Activated naive CD8-positive, alpha-beta T cell treated with anti-CD3 and anti-CD28 coated beads, Interleukin-2, amount 10 ng/mL, durations not matched to agents 7 days and 5 days (primary cell): ENCODE data around the gene NANOS1. TPM values are rescaled to one million over a fixed set of nuclear protein-coding genes. Genes with fewer than 3 reads are reported as not detected.

Experiments used
- ATAC-seq: fragments of 150-1000 bp; cut with Tn5 transposase; one replicate; pipeline ENCODE4 v1.10.0; 2021; ENCODE audit warnings: low read depth, moderate library complexity
- POLR2A ChIA-PET: fragments of 350-600 bp; sonication (Branson Sonifier 250); formaldehyde crosslinking; loops from one replicate; lab custom pipeline; 2021; ENCODE audit warnings: antibody characterized with exemption; lab: Charles Lee
- DNase-seq: peaks from one replicate; pipeline ENCODE4 v3.0.0; 2021
- H3K27ac Mint-ChIP-seq: one replicate; pipeline ENCODE4 v1.8.0; 2022; ENCODE audit warnings: mild to moderate bottlenecking, mixed read lengths
- H3K27me3 Mint-ChIP-seq: one replicate; pipeline ENCODE4 v1.8.0; 2022; ENCODE audit warnings: mild to moderate bottlenecking, moderate library complexity, mixed read lengths
- H3K36me3 Mint-ChIP-seq: one replicate; pipeline ENCODE4 v1.8.0; 2021; ENCODE audit warnings: mild to moderate bottlenecking, mixed read lengths
- H3K4me1 Mint-ChIP-seq: one replicate; pipeline ENCODE4 v1.8.0; 2021; ENCODE audit warnings: mixed read lengths
- H3K4me3 Mint-ChIP-seq: one replicate; pipeline ENCODE4 v1.8.0; 2022; ENCODE audit warnings: mild to moderate bottlenecking, moderate library complexity, mixed read lengths
- H3K9me3 Mint-ChIP-seq: one replicate; pipeline ENCODE4 v1.8.0; 2021; ENCODE audit warnings: mixed read lengths
- total RNA-seq, 2 experiments: library from RNA; stranded (reverse); gene quantifications; one replicate each; pipeline ENCODE4 v1.2.3, GENCODE V29; 2021

The NANOS1 gene
- total RNA-seq, 2 experiments from 2014 or later = 0.45 to 0.55 TPM

DNA sequence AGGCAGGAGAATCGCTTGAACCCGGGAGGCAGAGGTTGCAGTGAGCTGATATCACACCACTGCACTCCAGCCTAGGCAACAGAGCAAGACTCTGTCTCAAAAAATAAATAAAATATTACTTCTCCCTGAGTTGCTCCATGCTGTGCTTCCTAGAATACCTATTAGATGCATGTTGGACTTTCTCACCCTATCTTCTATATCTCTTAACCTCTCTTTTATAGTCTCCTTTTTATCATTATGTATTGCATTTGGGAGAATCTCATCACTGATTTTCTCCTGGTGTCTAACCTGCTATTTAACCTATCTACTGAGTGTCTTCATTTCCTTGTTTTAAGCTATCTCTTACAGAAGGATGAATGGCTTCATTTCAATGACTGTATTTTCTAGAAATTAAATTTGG, 32.1 kb upstream of the NANOS1 start:
- POLR2A ChIA-PET = no interaction called here
- Mint-ChIP-seq H3K4me3 (no peak overlapping the region), H3K27ac (no peak overlapping the region), H3K4me1 (no peaks in the 10 kb centered on the region), H3K9me3 (peaks cover 1% of the 10 kb centered on the region), H3K36me3 (no peaks in the 10 kb centered on the region), H3K27me3 (peaks cover 27% of the 10 kb centered on the region)
- DNase-seq (no peak), ATAC-seq (no peak)

DNA sequence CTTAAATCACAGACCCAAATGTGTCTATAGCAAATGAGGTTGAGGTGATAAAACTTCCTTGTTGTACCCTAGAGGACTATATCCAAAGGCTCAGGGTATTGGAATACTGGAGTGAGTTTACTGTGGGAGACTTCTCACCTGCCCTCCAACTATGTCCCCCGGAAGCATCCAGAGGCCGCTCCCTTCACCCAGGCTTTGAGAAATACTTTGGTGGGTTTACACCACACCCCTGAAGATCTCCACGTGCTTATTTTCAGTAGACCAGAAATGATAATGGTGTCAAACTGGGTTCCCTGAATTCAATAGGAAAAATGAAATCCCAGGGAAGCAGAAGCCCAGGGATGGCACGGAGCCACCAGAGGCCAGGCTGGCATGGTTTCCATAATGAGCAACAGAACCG, 31.3 kb upstream of the NANOS1 start:
- Mint-ChIP-seq H3K4me1 (no peaks in the 10 kb centered on the region), H3K27me3 (peaks cover 21% of the 10 kb centered on the region), H3K27ac (no peak overlapping the region), H3K9me3 (peaks cover 1% of the 10 kb centered on the region), H3K4me3 (no peak overlapping the region), H3K36me3 (no peaks in the 10 kb centered on the region)
- ATAC-seq = no peak
- no peak for DNase-seq
- POLR2A ChIA-PET = no interaction called here

DNA sequence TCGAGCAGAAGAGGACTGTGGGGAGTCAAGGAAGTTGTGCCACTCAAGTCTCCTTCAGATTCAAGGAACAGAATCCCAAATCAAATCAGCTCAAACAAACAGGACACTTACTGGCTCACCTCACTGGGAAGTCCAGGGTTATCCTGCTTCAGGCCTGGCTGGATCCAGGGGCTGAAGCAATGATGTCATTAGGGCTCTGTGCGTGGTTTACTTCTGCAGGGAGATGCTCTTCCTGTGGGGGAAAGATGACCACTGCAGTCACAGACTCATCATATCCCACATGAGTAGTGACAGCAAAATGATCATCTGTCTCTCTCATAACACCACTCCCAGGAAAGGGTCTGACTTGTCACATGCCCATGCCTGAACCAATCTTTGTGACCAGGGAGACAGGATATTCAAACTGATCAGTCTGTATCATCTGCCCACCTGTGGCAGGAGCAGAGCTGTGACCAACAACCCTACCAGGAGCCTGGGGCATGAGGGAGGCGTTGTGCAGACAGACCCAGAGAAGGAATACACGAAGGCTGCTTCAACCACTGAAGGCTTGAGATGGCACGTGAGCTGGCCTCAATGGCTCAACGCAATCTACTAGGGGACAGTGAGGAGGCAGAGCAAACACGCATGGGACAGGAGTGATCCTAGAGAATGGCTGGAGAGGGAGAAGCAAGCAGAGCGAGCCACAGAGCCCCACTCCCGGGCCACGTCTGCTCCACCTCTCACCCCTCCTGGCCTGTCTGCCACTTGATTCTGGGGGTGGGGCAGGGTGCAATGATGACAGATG, 27.6 kb upstream of the NANOS1 start:
- POLR2A ChIA-PET = no interaction called here
- Mint-ChIP-seq H3K27ac (peak overlapping the region; percentile 2), H3K9me3 (peaks cover 1% of the 10 kb centered on the region), H3K36me3 (no peaks in the 10 kb centered on the region), H3K4me3 (no peak overlapping the region), H3K4me1 (peaks cover 2% of the 10 kb centered on the region), H3K27me3 (peaks cover 18% of the 10 kb centered on the region)
- no peak for DNase-seq
- no peak for ATAC-seq

DNA sequence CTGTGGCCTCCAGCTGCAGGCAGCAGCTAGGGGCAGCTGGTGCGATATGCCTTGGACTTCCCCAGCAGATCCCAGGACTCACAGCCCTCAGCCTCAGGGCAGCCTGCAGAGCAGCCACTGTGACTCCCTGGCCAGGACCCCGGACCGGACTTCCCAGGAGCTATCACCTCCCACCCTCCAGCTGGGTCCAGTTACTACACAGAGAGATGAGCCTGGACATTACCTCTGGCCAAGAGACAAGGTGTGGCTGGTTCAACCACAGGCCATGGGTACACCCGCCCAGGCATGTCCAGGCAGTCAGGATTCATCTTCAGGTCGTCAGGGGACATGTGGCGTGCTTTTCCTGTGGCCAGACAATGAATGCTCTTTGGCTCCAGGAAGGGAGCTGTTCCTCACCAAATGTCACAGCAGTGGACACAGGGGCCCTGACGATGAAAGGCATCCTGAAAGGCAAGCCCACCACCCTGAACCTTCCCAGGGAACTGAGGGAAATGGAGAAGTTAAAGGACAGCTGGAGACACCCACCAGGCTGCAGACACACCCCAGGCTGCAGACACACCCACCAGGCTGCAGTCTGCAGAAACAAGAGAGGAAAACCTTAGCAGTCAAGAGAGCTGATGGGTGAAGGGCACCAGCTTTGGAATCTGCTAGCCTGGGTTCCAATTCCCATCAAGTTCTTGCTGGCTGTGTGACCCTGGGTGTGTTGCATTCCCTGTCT, 25.8 kb upstream of the NANOS1 start:
- peaks cover 8% of the 10 kb centered on the region for H3K27me3 Mint-ChIP-seq
- no peaks in the 10 kb centered on the region for H3K36me3 Mint-ChIP-seq
- POLR2A ChIA-PET = no interaction called here
- DNase-seq (no peak), ATAC-seq (no peak)
- H3K27ac Mint-ChIP-seq = no peak overlapping the region
- no peak overlapping the region for H3K4me3 Mint-ChIP-seq
- H3K4me1 Mint-ChIP-seq = peaks cover 2% of the 10 kb centered on the region
- no peaks in the 10 kb centered on the region for H3K9me3 Mint-ChIP-seq

DNA sequence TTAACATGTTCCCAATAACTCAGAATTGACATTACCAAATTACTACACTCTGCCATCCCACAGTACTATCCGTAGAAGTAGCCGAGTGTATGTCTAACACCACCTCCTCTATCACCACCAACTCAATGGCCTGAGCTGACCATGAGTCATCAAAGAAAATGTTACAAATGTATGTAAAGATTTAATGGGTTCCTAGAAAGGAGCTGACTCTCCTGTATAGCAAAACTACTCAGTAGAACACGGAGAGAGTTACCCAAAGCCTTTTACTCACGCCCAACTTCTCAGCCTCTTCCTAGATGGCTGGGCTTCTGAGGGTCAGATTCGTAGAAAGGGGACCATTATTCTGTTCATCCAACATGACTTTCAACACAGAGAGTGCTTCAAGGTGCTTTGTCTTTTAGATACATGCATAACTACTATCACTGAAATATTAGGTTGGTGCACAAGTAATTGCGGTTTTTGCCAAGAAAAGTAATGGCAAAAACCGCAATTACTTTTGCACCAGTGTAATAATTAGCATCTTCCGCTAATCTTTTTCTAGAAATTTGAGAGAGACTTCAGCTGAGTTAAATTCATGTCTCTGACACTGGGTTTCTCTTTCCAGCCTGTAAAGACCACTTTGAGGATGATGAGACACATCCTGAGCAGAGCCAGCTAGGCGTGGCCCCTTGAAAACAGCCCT, 24.0 kb upstream of the NANOS1 start:
- Mint-ChIP-seq H3K36me3 (no peaks in the 10 kb centered on the region), H3K27me3 (peaks cover 8% of the 10 kb centered on the region), H3K4me3 (no peak overlapping the region), H3K27ac (no peak overlapping the region), H3K4me1 (peaks cover 2% of the 10 kb centered on the region), H3K9me3 (no peaks in the 10 kb centered on the region)
- DNase-seq = no peak
- no peak for ATAC-seq
- POLR2A ChIA-PET = no interaction called here

DNA sequence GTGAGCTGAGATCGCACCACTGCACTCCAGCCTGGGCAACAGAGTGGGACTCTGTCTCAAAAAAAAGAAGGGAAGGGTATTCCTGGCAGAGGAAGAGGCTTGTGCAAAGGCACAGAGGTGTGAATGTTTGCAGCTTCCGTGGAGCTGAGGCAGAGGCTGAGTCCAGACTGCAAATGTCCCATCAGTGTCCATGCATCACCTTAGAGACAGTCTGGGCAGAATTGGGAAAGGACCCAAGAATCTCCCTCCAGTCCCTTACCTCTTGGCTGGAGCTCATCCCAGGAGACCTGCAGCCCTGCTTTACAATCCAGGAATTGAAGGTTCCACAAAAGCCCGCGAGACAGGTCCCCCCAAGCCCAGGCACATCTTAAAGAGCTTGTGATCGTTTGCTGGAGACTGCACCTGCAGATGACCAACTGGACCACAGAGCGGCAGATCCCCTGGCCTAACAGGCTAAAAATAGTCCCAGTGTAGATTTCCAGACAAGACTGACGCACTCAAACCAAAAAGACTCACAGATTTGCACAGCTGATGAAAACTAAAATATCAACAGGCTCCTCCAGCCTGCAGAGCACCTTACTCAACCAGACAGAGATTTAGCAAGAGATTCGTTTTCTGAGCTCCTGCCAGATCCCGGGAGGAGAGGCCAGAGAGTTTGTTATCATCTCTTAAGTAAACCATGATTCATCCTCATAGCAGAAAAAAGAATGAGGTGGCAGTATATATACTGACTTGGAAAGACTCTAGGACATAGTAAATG, 22.9 kb upstream of the NANOS1 start:
- H3K27ac Mint-ChIP-seq = no peak overlapping the region
- peaks cover 4% of the 10 kb centered on the region for H3K27me3 Mint-ChIP-seq
- ATAC-seq (no peak), DNase-seq (no peak)
- peaks cover 2% of the 10 kb centered on the region for H3K4me1 Mint-ChIP-seq
- no peaks in the 10 kb centered on the region for H3K9me3 Mint-ChIP-seq
- POLR2A ChIA-PET = no interaction called here
- no peak overlapping the region for H3K4me3 Mint-ChIP-seq
- H3K36me3 Mint-ChIP-seq = no peaks in the 10 kb centered on the region

DNA sequence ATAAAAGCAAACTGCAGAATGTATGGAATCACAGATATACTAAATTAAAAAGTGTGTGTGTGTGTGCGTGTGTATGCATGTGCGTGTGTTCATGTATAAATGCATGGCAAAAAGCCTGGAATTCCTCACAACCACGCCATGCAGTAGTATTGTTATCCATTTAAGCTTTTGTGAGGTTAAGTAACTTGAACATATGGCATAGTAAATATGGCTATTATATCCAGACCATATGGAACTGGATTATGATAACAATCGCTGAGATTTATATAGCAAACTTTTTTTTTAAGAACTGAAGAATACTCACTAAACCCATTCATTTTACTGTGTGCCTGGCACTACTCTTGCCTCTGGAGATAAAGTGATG, 22.3 kb upstream of the NANOS1 start:
- DNase-seq (no peak), ATAC-seq (no peak)
- Mint-ChIP-seq H3K9me3 (no peaks in the 10 kb centered on the region), H3K27ac (no peak overlapping the region), H3K4me3 (no peak overlapping the region), H3K4me1 (peaks cover 2% of the 10 kb centered on the region), H3K27me3 (peaks cover 4% of the 10 kb centered on the region), H3K36me3 (no peaks in the 10 kb centered on the region)
- POLR2A ChIA-PET = no interaction called here

DNA sequence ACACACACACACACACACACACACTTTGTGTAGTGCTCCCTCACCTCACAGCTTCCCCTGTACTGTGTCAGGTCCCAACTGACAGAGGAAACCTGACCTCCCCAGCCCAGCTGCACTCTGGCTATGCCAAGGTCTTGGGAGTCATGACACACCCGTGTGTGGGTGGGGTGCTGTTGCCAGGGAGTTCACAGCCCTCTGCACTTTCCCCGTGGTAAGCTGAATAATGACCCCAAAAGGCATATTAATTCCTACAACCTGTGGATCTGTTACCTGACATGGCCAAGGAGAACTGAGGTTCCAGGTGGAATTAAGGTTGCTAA, 8.9 kb upstream of the NANOS1 start:
- ATAC-seq = no peak
- H3K4me1 Mint-ChIP-seq = no peaks in the 10 kb centered on the region
- DNase-seq = no peak

DNA sequence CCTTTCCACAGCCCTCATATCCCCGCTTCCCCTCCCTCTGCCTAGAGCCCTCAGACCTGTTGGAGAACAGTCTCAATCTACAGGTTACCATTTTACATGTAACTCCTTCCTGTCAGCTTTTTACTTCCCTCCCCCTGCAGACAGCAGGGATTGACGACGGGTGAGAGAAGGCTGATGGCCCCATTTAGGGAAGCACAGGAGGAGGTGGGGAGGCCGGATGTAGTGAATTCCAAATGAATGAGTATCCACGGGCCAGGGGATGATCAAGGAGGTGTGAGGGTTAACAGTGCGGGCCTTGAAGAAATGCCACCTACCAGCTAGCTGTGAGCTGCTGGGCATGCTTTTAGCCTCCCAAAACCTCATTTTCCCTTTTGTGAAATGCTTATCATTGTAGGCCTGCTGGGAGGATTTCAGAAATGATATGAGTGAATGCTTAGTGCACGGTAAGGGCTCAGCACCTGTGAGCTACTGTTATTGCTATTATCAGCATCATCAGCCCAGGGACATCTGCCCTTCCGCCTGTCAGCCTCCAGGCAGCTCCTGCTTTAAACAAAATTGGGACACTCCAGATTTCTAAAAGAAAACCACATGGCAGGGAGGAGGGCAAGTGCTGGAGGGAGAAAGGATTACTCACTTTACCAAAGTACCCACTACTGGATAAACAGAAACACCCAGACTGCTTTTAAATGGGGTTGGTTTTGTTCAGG, 6.5 kb upstream of the NANOS1 start:
- POLR2A ChIA-PET = no interaction called here
- H3K9me3 Mint-ChIP-seq = no peaks in the 10 kb centered on the region
- H3K4me3 Mint-ChIP-seq = no peak overlapping the region
- H3K4me1 Mint-ChIP-seq = no peaks in the 10 kb centered on the region
- H3K27me3 Mint-ChIP-seq = peaks cover 8% of the 10 kb centered on the region
- H3K27ac Mint-ChIP-seq = no peak overlapping the region
- no peaks in the 10 kb centered on the region for H3K36me3 Mint-ChIP-seq
- DNase-seq = no peak
- ATAC-seq = no peak

More for the DNA sequence above, 8.9 kb upstream of the NANOS1 start:
- Mint-ChIP-seq H3K36me3 (no peaks in the 10 kb centered on the region), H3K9me3 (no peaks in the 10 kb centered on the region), H3K27me3 (peaks cover 4% of the 10 kb centered on the region), H3K4me3 (no peak overlapping the region), H3K27ac (no peak overlapping the region)
- POLR2A ChIA-PET = interaction anchor here (0.5 kb wide), 1 partner anchor 62 kb away, joined by 3 read pairs; no protein-coding TSS in a partner anchor

DNA sequence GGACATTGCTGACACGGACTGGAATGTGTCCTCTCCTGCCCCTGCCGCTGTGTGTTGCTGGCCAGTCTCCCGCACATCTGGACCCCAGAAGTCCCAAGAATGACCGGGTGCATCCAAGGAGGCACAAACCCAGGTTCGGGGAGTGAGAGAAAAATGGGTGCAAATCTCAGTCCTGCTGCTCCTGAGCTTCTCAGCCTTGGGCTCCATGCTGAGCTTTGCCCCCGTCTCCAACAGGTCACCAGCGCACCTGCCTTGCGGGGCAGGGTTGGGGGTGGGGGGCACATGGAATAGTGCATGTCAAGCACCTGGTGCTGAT, 6.0 kb upstream of the NANOS1 start:
- Mint-ChIP-seq H3K27ac (no peak overlapping the region), H3K4me1 (no peaks in the 10 kb centered on the region), H3K9me3 (no peaks in the 10 kb centered on the region), H3K36me3 (no peaks in the 10 kb centered on the region), H3K4me3 (no peak overlapping the region), H3K27me3 (peaks cover 11% of the 10 kb centered on the region)
- ATAC-seq (no peak), DNase-seq (no peak)
- POLR2A ChIA-PET = no interaction called here

DNA sequence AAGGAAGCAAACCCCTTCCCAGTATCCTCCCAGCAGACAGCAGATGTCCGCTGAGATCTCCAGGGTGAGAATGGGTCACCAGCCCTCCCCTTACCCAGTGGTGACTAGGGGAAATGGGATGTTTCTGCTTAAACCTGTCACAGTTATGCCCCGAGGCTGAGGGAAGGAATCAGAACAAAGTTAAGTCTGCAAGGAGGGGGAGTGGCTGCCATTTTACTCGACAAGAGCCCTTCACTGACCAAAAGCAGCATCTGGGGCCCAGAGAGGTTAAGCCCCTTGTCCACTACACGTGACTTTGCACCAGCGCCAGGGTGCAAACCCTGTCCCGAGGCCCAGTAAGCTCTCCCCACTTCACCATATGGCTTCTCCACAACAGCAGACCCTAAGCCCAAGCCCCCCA, 4.6 kb upstream of the NANOS1 start:
- Mint-ChIP-seq H3K27ac (no peak overlapping the region), H3K9me3 (no peaks in the 10 kb centered on the region)

DNA sequence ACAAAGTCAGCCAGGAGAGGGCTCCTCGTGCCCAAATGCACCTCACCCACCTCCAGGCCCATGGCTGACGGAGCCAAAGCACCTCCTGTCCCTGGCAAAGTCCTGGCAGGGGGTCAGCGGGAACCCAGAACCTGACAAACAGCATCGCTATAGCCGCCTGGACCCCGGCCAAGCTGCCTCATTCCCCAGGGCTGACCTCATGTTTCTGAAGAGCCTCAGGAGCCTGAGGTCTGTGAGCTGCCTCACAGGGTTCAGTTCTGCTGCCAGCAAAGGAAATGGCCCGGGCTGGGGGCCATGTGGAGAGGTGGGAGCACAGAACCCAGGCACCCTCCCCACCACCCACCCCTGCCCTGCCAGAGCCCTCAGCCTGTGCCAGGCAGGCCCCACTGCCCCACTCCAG, 4.2 kb upstream of the NANOS1 start:
- peaks cover 13% of the 10 kb centered on the region for H3K27me3 Mint-ChIP-seq
- no peak overlapping the region for H3K27ac Mint-ChIP-seq
- no peaks in the 10 kb centered on the region for H3K36me3 Mint-ChIP-seq
- DNase-seq (no peak), ATAC-seq (no peak)
- no peaks in the 10 kb centered on the region for H3K9me3 Mint-ChIP-seq
- no peaks in the 10 kb centered on the region for H3K4me1 Mint-ChIP-seq
- no peak overlapping the region for H3K4me3 Mint-ChIP-seq
- POLR2A ChIA-PET = no interaction called here

More for the DNA sequence above, 4.6 kb upstream of the NANOS1 start:
- POLR2A ChIA-PET = no interaction called here
- Mint-ChIP-seq H3K4me3 (no peak overlapping the region), H3K36me3 (no peaks in the 10 kb centered on the region), H3K27me3 (peaks cover 13% of the 10 kb centered on the region), H3K4me1 (no peaks in the 10 kb centered on the region)
- DNase-seq = no peak
- ATAC-seq = no peak

DNA sequence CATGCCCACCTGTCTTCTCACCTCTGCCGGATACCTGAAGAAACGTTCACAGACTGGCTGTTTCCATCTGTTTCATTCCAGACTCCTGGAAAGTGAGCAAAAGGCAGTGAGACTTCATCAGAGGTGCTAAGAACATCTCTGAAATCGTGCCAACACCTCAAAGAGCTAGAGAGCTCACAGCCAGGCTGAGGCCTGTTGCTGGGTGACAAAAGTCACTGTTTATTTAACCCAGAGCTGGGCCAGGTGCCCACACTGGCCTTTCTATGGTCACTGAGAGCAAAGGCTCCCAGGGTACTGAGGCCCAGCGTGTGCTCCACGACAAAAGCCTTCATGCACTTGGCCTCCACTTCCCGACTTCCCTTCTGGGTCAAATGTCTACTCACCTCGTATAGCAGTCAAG, 3.7 kb upstream of the NANOS1 start:
- Mint-ChIP-seq H3K36me3 (no peaks in the 10 kb centered on the region), H3K9me3 (no peaks in the 10 kb centered on the region), H3K4me1 (peaks cover 2% of the 10 kb centered on the region), H3K27me3 (peaks cover 13% of the 10 kb centered on the region), H3K4me3 (no peak overlapping the region), H3K27ac (no peak overlapping the region)
- DNase-seq (no peak), ATAC-seq (no peak)
- POLR2A ChIA-PET = no interaction called here
